Lower leg skin (tissue), 4 donors: ENCODE data around the gene C1orf226. TPM values are rescaled to one million over a fixed set of nuclear protein-coding genes. Genes with fewer than 3 reads are reported as not detected.

Experiments
- DNase-seq, 2 donors: peaks; one replicate each; pipeline ENCODE4 v3.0.0-alpha.2; 2019; ENCODE audit warnings: low spot score in 2 of 2
- H3K4me3 ChIP-seq: fragments of 200-600 bp; sonication (generic); 2 replicates; pipeline ENCODE4 v1.5.1; 2017; ENCODE audit warnings: mild to moderate bottlenecking, low read depth; ENCODE audit not compliant: poor library complexity, severe bottlenecking
- POLR2A ChIP-seq, 2 donors: fragments of 450-650 bp; IDR thresholded peaks; one replicate each; pipeline ENCODE4 v1.6.1; 2016 to 2017; ENCODE audit warnings: antibody characterized with exemption in 2 of 2, mild to moderate bottlenecking in 1 of 2, moderate library complexity in 1 of 2
- WGBS, 2 donors: methylation state at CpG; one replicate each; pipeline ENCODE4 v1.1.5; 2018; 5-methylcytosine and 5-hydroxymethylcytosine counted together
- intact Hi-C: fragments of 100-400 bp; cut with DNase I; formaldehyde crosslinking; loops from one replicate; pipeline ENCODE4 v1.15.0; 2023; ENCODE audit warnings: low total_unique reads
- total RNA-seq, 4 donors: library from RNA; depleted of rRNA; stranded (reverse); fragments of >200 nt; gene quantifications; one replicate each; pipeline ENCODE4 v1.1.0, GENCODE V29; 2016
- TF ChIP-seq, protein P1 (sequence below), 3 donors: fragments of 450-650 bp; IDR thresholded peaks; one replicate each; pipeline ENCODE4 v1.5.1; 2016; ENCODE audit warnings: antibody characterized with exemption in 3 of 3, mild to moderate bottlenecking in 3 of 3, moderate library complexity in 2 of 3

Gene C1orf226
- total RNA-seq, 4 donors from 2014 or later = 3.7 to 14.4 (median 9.6) TPM

GRCh38 chr1:162397943-162398560 is 16.5 kb downstream of the C1orf226 start:
- 66 to 82% methylated on average over 3 of the region's 3 CpGs for WGBS, 2 donors
- TF ChIP-seq, protein P1, sequence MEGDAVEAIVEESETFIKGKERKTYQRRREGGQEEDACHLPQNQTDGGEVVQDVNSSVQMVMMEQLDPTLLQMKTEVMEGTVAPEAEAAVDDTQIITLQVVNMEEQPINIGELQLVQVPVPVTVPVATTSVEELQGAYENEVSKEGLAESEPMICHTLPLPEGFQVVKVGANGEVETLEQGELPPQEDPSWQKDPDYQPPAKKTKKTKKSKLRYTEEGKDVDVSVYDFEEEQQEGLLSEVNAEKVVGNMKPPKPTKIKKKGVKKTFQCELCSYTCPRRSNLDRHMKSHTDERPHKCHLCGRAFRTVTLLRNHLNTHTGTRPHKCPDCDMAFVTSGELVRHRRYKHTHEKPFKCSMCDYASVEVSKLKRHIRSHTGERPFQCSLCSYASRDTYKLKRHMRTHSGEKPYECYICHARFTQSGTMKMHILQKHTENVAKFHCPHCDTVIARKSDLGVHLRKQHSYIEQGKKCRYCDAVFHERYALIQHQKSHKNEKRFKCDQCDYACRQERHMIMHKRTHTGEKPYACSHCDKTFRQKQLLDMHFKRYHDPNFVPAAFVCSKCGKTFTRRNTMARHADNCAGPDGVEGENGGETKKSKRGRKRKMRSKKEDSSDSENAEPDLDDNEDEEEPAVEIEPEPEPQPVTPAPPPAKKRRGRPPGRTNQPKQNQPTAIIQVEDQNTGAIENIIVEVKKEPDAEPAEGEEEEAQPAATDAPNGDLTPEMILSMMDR (IDR thresholded peaks at IDR 0.05) = no peak
- no peak for TF ChIP-seq POLR2A (IDR thresholded peaks at IDR 0.05)
- H3K4me3 ChIP-seq = no peak overlapping the region
- intact Hi-C loops = no loop called here
- no peak for DNase-seq

DNA sequence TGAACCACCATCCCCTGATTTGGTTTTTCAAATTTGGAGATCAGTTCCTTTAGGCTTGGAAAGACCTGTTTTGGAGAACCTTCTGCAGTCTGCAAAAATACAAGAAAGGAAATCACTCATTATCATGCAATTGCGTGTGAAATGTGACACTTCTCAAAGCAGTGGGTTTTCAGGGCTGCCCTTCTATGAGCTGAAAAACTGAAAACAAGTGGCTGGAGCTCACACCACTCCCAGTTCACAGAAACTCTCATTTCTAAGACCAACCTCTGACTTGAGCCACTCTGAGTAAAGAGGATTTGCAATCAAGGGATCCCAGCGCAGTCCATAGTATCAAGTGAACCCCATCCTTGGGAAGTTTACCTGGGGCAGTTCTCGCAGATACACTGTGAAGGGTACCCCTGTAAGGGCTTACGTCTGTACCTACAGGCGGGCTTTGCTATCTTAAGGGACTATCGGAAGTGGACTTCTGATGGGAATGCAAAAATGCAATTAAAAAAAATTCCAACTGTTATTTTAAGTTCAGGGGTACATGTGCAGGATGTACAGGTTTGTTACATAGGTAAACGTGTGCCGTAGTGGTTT is 17.6 kb downstream of the C1orf226 start:
- no peak for DNase-seq
- intact Hi-C loops = no loop called here
- H3K4me3 ChIP-seq = no peak overlapping the region
- TF ChIP-seq, protein P1 (IDR thresholded peaks at IDR 0.05) = no peak
- no peak for TF ChIP-seq POLR2A (IDR thresholded peaks at IDR 0.05)
- 83 to 90% methylated on average over 8 of the region's 8 CpGs for WGBS, 2 donors

- TF ChIP-seq, protein P1 (IDR thresholded peaks at IDR 0.05) = no peak
- TF ChIP-seq POLR2A (IDR thresholded peaks at IDR 0.05) = no peak
- intact Hi-C loops = no loop called here
- DNase-seq = no peak
- WGBS, 2 donors = 90% methylated on average over 10 of the region's 10 CpGs
- H3K4me3 ChIP-seq = no peak overlapping the region
Observed at GRCh38 chr1:162400790-162401355, 19.3 kb downstream of the C1orf226 start.

- TF ChIP-seq, protein P1 (IDR thresholded peaks at IDR 0.05) = no peak
- no peak for TF ChIP-seq POLR2A (IDR thresholded peaks at IDR 0.05)
- H3K4me3 ChIP-seq = no peak overlapping the region
- 58 to 70% methylated on average over 5 of the region's 5 CpGs for WGBS, 2 donors
- DNase-seq = no peak
- intact Hi-C loops = no loop called here
Observed at GRCh38 chr1:162404550-162405160, 23.1 kb downstream of the C1orf226 start.

DNA sequence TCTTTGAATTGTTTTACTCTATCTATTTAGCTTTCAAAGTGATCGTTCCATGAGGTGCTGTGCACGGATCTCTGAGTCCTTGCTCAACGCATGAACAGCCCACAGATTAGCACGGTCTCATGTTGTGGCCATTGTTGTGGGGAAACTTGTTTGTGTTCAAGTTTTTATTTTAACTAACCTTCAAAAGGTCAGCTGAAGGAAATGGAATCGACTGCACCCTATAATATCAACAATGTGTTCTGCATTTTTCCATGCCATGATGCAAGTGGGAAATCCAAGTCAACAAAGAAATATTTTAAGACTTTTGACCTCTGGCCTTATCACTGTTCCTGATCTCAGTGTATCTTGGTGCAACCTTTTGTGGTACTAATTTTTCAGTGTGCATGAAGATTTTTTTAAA is 24.3 kb downstream of the C1orf226 start:
- WGBS, 2 donors = 64 to 71% methylated on average over 5 of the region's 5 CpGs

More for the DNA sequence above, 24.3 kb downstream of the C1orf226 start:
- no peak for DNase-seq
- H3K4me3 ChIP-seq = no peak overlapping the region
- intact Hi-C loops = no loop called here
- TF ChIP-seq, protein P1 (IDR thresholded peaks at IDR 0.05) = no peak
- TF ChIP-seq POLR2A (IDR thresholded peaks at IDR 0.05) = no peak
